ENCODE measurements around the gene REEP6. TPM values are rescaled to one million over a fixed set of nuclear protein-coding genes. Genes with fewer than 3 reads are reported as not detected.

REEP6 gene
- total RNA-seq, 4 donors from 2014 or later = 3.1 to 19.0 (median 3.7) TPM

DNA sequence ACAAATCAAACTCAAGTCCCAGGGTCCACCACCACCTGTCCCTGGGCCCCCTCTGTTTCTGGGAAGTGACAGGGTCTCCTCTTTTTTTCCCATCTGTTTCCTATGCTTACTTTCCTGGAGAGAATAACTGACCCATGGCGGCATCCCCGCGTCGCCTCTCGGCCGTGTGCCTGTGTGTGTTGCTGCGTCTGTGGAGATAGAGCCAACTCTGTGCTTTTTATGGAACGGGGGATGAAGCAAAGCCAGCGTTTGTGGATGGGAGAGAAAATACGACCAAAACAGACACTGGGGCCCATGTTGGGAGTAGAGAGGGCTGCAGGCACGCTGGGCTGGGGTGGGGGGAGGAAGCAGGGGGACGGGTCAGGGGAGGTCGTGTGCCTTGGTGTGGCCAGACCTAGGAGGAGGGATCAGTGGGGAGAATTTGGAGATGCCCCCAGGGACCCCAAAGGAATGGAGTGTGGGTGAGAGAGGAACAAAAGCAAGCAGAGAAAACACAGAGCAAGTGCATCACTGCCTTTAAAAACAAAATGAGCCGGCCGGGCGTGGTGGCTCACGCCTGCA, 49.5 kb downstream of the REEP6 start:
- TF ChIP-seq CTCF (IDR thresholded peaks at IDR 0.05; ENCODE audit: low read depth) = no peak

Other genes starting within 250 kb of the REEP6 start
- 100 to 1,000 TPM in 1 of 4 donors, 10 to 100 TPM in 3; 47.9 to 118 (median 66.1) TPM for gene ATP5F1D, start 249.4 kb upstream of the REEP6 start, total RNA-seq
- gene MIDN, start 242.6 kb upstream of the REEP6 start, total RNA-seq = 10 to 100 TPM in 2 of 4 donors, 1 to 10 TPM in 2; 8.0 to 43.1 (median 12.2) TPM
- gene CIRBP, start 221.8 kb upstream of the REEP6 start, total RNA-seq = 100 to 1,000 TPM; 159 to 753 (median 413) TPM
- gene FAM174C, start 215.7 kb upstream of the REEP6 start, total RNA-seq = 10 to 100 TPM; 37.4 to 76.7 (median 46.7) TPM
- not detected for gene EFNA2, start 205.3 kb upstream of the REEP6 start, total RNA-seq
- gene NDUFS7, start 107.3 kb upstream of the REEP6 start, total RNA-seq = 100 to 1,000 TPM in 2 of 4 donors, 10 to 100 TPM in 2; 38.5 to 105 (median 95.6) TPM
- gene GAMT, start 89.6 kb upstream of the REEP6 start, total RNA-seq = 10 to 100 TPM in 3 of 4 donors, 1 to 10 TPM in 1; 4.2 to 29.3 (median 17.2) TPM
- gene DAZAP1, start 83.6 kb upstream of the REEP6 start, total RNA-seq = 10 to 100 TPM; 25.8 to 46.7 (median 33.6) TPM
- gene RPS15, start 52.8 kb upstream of the REEP6 start, total RNA-seq = 1,000 to 10,000 TPM; 2,032 to 3,816 (median 2,914) TPM
- gene APC2, start 41.1 kb upstream of the REEP6 start, total RNA-seq = under 1 TPM in 3 of 4 donors, not detected in 1; 0.17 to 0.22 (median 0.19) TPM
- 10 to 100 TPM in 3 of 4 donors, 1 to 10 TPM in 1; 2.9 to 29.4 (median 19.5) TPM for gene C19orf25, start 12.0 kb upstream of the REEP6 start, total RNA-seq
- 1 to 10 TPM in 3 of 4 donors, under 1 TPM in 1; 0.65 to 2.6 (median 1.8) TPM for gene PCSK4, start 831 bp upstream of the REEP6 start, total RNA-seq
- gene ADAMTSL5, start 21.8 kb downstream of the REEP6 start, total RNA-seq = 1 to 10 TPM in 1 of 4 donors, under 1 TPM in 1, not detected in 2; 0.51 to 1.3 TPM
- gene PLK5, start 32.9 kb downstream of the REEP6 start, total RNA-seq = not detected
- gene MEX3D, start 77.1 kb downstream of the REEP6 start, total RNA-seq = 1 to 10 TPM; 4.9 to 7.9 (median 6.5) TPM
- gene MBD3, start 101.7 kb downstream of the REEP6 start, total RNA-seq = 10 to 100 TPM; 31.0 to 83.6 (median 35.5) TPM
- gene UQCR11, start 114.3 kb downstream of the REEP6 start, total RNA-seq = 10 to 100 TPM; 55.0 to 76.8 (median 73.8) TPM
- gene TCF3, start 161.4 kb downstream of the REEP6 start, total RNA-seq = 10 to 100 TPM; 13.0 to 34.8 (median 22.9) TPM

Measured in subcutaneous adipose tissue (tissue), 4 donors.